ENCODE measurements around the gene RNF125. TPM values are rescaled to one million over a fixed set of nuclear protein-coding genes. Genes with fewer than 3 reads are reported as not detected.

RNF125 gene
- total RNA-seq, 1 experiment from 2014 or later: 0.61 TPM

DNA sequence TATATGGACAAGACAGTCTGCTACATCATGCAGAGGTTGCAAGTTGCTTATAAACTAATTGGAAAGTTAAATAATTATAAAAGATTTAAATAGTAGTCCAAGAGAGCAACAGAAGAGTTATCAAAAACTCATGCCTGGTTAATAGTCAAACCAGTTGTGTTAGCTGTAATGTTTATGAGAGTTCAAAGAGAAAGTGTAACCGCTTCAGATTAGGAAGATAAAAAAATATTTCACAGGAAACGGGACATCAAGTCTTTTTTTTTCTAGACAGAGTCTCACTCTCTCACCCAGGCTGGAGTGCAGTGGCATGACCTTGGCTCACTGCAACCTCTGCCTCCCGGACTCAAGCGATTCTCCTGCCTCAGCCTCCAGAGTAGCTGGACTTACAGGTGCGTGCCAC is 34.6 kb upstream of the RNF125 start:
- H3K36me3 Mint-ChIP-seq (ENCODE audit: insufficient read depth, unreplicated experiment): no peaks in the 10 kb centered on the region
- H3K4me1 Mint-ChIP-seq (ENCODE audit: low read depth, unreplicated experiment): no peaks in the 10 kb centered on the region
- TF ChIP-seq, protein P1, sequence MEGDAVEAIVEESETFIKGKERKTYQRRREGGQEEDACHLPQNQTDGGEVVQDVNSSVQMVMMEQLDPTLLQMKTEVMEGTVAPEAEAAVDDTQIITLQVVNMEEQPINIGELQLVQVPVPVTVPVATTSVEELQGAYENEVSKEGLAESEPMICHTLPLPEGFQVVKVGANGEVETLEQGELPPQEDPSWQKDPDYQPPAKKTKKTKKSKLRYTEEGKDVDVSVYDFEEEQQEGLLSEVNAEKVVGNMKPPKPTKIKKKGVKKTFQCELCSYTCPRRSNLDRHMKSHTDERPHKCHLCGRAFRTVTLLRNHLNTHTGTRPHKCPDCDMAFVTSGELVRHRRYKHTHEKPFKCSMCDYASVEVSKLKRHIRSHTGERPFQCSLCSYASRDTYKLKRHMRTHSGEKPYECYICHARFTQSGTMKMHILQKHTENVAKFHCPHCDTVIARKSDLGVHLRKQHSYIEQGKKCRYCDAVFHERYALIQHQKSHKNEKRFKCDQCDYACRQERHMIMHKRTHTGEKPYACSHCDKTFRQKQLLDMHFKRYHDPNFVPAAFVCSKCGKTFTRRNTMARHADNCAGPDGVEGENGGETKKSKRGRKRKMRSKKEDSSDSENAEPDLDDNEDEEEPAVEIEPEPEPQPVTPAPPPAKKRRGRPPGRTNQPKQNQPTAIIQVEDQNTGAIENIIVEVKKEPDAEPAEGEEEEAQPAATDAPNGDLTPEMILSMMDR (IDR thresholded peaks at IDR 0.05; ENCODE audit: insufficient read depth in 1 of 2, low read depth in 1 of 2, low read length in 1 of 2, severe bottlenecking in 1 of 2, unreplicated experiment in 1 of 2): no peak
- Histone ChIP-seq H3K9me3 (no peaks in the 10 kb centered on the region), H3K36me3 (ENCODE audit: control insufficient read depth, insufficient read depth, low read length) (no peaks in the 10 kb centered on the region), H3K27me3 (replicated peaks; ENCODE audit: control insufficient read depth, insufficient read depth, low read length) (no peaks in the 10 kb centered on the region), H3K4me3 (ENCODE audit: low read depth, low read length) (no peak overlapping the region), H3K4me1 (no peaks in the 10 kb centered on the region)
- no peak overlapping the region for H3K27ac Mint-ChIP-seq (ENCODE audit: unreplicated experiment)
- ChIA-PET POLR2A (no interaction called here), CTCF (no interaction called here)
- no TSS peak for BruUV-seq (replicated peaks)
- H3K27me3 Mint-ChIP-seq (ENCODE audit: insufficient read depth, unreplicated experiment): no peaks in the 10 kb centered on the region
- H3K9me3 Mint-ChIP-seq (ENCODE audit: unreplicated experiment): no peaks in the 10 kb centered on the region
- intact Hi-C loops (cut with micrococcal nuclease; ENCODE audit: unreplicated experiment): no loop called here
- H3K4me3 Mint-ChIP-seq (ENCODE audit: unreplicated experiment): no peak overlapping the region
- no peak for DNase-seq

DNA sequence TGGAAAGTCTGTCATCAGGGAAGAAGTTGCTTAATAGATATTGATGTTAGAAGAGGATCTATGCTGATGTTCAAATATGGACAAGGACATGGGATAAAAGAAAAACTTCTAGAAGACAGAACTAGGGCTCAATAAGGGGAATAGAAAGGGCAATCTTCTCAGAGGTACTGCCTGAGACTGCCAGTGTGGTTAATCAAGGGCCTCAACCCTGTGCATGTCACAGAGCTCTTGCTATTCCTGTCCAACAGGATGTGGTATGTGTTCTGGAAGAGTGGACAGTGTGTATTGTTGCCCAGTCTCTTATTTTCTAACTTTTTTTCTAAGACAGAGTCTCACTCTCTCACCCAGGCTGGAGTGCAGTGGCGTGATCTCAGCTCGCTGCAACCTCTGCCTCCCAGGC is 27.8 kb upstream of the RNF125 start:
- no peaks in the 10 kb centered on the region for H3K4me1 Mint-ChIP-seq (ENCODE audit: low read depth, unreplicated experiment)
- BruUV-seq (replicated peaks): no TSS peak
- TF ChIP-seq, protein P1 (IDR thresholded peaks at IDR 0.05; ENCODE audit: insufficient read depth in 1 of 2, low read depth in 1 of 2, low read length in 1 of 2, severe bottlenecking in 1 of 2, unreplicated experiment in 1 of 2): no peak
- Histone ChIP-seq H3K27me3 (replicated peaks; ENCODE audit: control insufficient read depth, insufficient read depth, low read length) (no peaks in the 10 kb centered on the region), H3K4me3 (ENCODE audit: low read depth, low read length) (no peak overlapping the region), H3K4me1 (no peaks in the 10 kb centered on the region), H3K36me3 (ENCODE audit: control insufficient read depth, insufficient read depth, low read length) (no peaks in the 10 kb centered on the region), H3K9me3 (no peaks in the 10 kb centered on the region)
- no peaks in the 10 kb centered on the region for H3K27me3 Mint-ChIP-seq (ENCODE audit: insufficient read depth, unreplicated experiment)
- intact Hi-C loops (cut with micrococcal nuclease; ENCODE audit: unreplicated experiment): no loop called here
- H3K27ac Mint-ChIP-seq (ENCODE audit: unreplicated experiment): no peak overlapping the region
- POLR2A ChIA-PET: no interaction called here
- H3K36me3 Mint-ChIP-seq (ENCODE audit: insufficient read depth, unreplicated experiment): no peaks in the 10 kb centered on the region
- CTCF ChIA-PET: no interaction called here
- no peak for DNase-seq
- no peak overlapping the region for H3K4me3 Mint-ChIP-seq (ENCODE audit: unreplicated experiment)
- H3K9me3 Mint-ChIP-seq (ENCODE audit: unreplicated experiment): no peaks in the 10 kb centered on the region

DNA sequence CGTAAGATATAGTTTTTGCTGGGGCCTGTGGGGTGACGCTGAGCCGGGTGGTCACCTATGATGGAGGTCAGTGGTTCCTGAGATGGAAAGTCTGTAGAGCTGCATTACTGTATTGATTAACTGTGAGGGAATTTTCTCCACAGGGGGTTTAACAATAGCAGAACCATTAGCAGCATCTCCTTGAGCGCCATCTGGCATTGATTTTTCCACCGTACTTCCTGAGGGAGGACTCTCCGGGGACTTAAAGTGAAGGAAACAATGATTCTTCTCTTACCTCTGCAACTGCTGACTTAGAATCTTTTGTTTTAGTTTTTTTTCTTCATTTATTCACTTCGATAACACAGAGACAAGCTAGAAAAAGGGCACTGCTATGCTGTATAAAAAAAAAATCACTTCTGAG is 22.6 kb upstream of the RNF125 start:
- H3K9me3 Mint-ChIP-seq (ENCODE audit: unreplicated experiment): no peaks in the 10 kb centered on the region
- H3K36me3 ChIP-seq (ENCODE audit: control insufficient read depth, insufficient read depth, low read length): no peaks in the 10 kb centered on the region
- no peaks in the 10 kb centered on the region for H3K27me3 Mint-ChIP-seq (ENCODE audit: insufficient read depth, unreplicated experiment)
- no peak overlapping the region for H3K4me3 ChIP-seq (ENCODE audit: low read depth, low read length)
- no peaks in the 10 kb centered on the region for H3K36me3 Mint-ChIP-seq (ENCODE audit: insufficient read depth, unreplicated experiment)
- ChIA-PET POLR2A (no interaction called here), CTCF (interaction anchor here (0.7 kb wide), 1 partner anchor 1184 kb away, joined by 5 read pairs; no protein-coding TSS in a partner anchor)
- no peaks in the 10 kb centered on the region for H3K9me3 ChIP-seq
- H3K4me1 Mint-ChIP-seq (ENCODE audit: low read depth, unreplicated experiment): no peaks in the 10 kb centered on the region
- no peak for DNase-seq
- TF ChIP-seq, protein P1 (IDR thresholded peaks at IDR 0.05; ENCODE audit: insufficient read depth in 1 of 2, low read depth in 1 of 2, low read length in 1 of 2, severe bottlenecking in 1 of 2, unreplicated experiment in 1 of 2): no peak
- H3K4me1 ChIP-seq: no peaks in the 10 kb centered on the region
- H3K27me3 ChIP-seq (replicated peaks; ENCODE audit: control insufficient read depth, insufficient read depth, low read length): no peaks in the 10 kb centered on the region
- no peak overlapping the region for H3K27ac Mint-ChIP-seq (ENCODE audit: unreplicated experiment)
- H3K4me3 Mint-ChIP-seq (ENCODE audit: unreplicated experiment): no peak overlapping the region
- intact Hi-C loops (cut with micrococcal nuclease; ENCODE audit: unreplicated experiment): no loop called here
- BruUV-seq (replicated peaks): no TSS peak
